Esophagus squamous epithelium (tissue), 5 donors: ENCODE results near the gene IGF1. TPM values are rescaled to one million over a fixed set of nuclear protein-coding genes. Genes with fewer than 3 reads are reported as not detected.

Experiments
- DNase-seq: peaks from one replicate; lab custom pipeline; 2025; lab: John Stamatoyannopoulos, UW
- H3K27ac ChIP-seq, 4 donors: fragments of 200-600 bp; sonication (generic); one replicate each; pipeline ENCODE4 v1.5.1; 2016 to 2019; ENCODE audit warnings: mild to moderate bottlenecking in 1 of 4
- H3K27me3 ChIP-seq, 4 donors: fragments of 200-600 bp; sonication (generic); 1 replicate in 3 of 4; 2 replicates in 1 of 4; pipeline versions ENCODE4 v1.5.1 to v1.6.0; 2017 to 2021; ENCODE audit warnings: antibody characterized with exemption in 1 of 4
- H3K36me3 ChIP-seq, 3 donors: fragments of 200-600 bp; sonication (generic); one replicate each; pipeline ENCODE4 v1.5.1; 2016 to 2019
- H3K4me1 ChIP-seq, 3 donors: fragments of 200-600 bp; sonication (generic); one replicate each; pipeline ENCODE4 v1.5.1; 2017 to 2019
- H3K4me3 ChIP-seq, 4 donors: fragments of 200-600 bp; sonication (generic); 1 replicate in 3 of 4; 2 replicates in 1 of 4; pipeline ENCODE4 v1.5.1; 2016 to 2019; ENCODE audit warnings: mild to moderate bottlenecking in 2 of 4, moderate library complexity in 1 of 4
- H3K9me3 ChIP-seq, 3 donors: fragments of 200-600 bp; sonication (generic); one replicate each; pipeline ENCODE4 v1.5.1; 2016 to 2019
- CTCF ChIP-seq, 6 experiments: fragments of 450-650 bp in 4 of 6; fragments of 200-600 bp in 2 of 6; sonication (generic) in 2 of 6; IDR thresholded peaks; one replicate each; pipeline ENCODE4 v1.5.1; 2016 to 2019; ENCODE audit warnings: antibody characterized with exemption in 6 of 6, mild to moderate bottlenecking in 4 of 6, moderate library complexity in 4 of 6
- POLR2A ChIP-seq, 4 donors: fragments of 450-650 bp; IDR thresholded peaks; one replicate each; pipeline ENCODE4 v1.6.1; 2017; ENCODE audit warnings: antibody characterized with exemption in 4 of 4, mild to moderate bottlenecking in 4 of 4, moderate library complexity in 3 of 4
- WGBS, 2 donors: methylation state at CpG; one replicate each; pipeline ENCODE4 v1.1.5; 2018; 5-methylcytosine and 5-hydroxymethylcytosine counted together
- intact Hi-C: fragments of 100-400 bp; cut with DNase I; formaldehyde crosslinking; loops from one replicate; pipeline ENCODE4 v1.15.0; 2022
- total RNA-seq, 4 donors: library from RNA; depleted of rRNA; stranded (reverse); fragments of >200 nt; gene quantifications; one replicate each; pipeline ENCODE4 v1.1.0, GENCODE V29; 2016
- donor health status: DM: yes; HTN: yes; CAD: no.

IGF1 gene
- total RNA-seq, 4 donors from 2014 or later = 0.23 to 36.3 (median 5.6) TPM

GRCh38 chr12:102481705-102482425 lies 1.5 kb upstream of the IGF1 start:
- TF ChIP-seq CTCF (IDR thresholded peaks at IDR 0.05) (no peak), POLR2A (IDR thresholded peaks at IDR 0.05) (no peak)
- Histone ChIP-seq H3K27me3 (no peaks in the 10 kb centered on the region), H3K4me1 (peaks cover 0 to 45% (median 4%) of the 10 kb centered on the region in 3 donors), H3K9me3 (no peaks in the 10 kb centered on the region), H3K27ac (peak overlapping the region in 1 of 4 donors; percentile 9), H3K36me3 (no peaks in the 10 kb centered on the region), H3K4me3 (no peak overlapping the region)
- DNase-seq = no peak
- intact Hi-C loops = no loop called here

GRCh38 chr12:102479939-102480338 lies 424 bp downstream of the IGF1 start:
- no peak for DNase-seq
- intact Hi-C loops = no loop called here
- H3K27me3 ChIP-seq = no peaks in the 10 kb centered on the region
- peak overlapping the region in 3 of 4 donors; percentile 23 to 53 (median 31) for H3K4me3 ChIP-seq
- H3K4me1 ChIP-seq = peaks cover 4 to 53% (median 4%) of the 10 kb centered on the region in 3 donors
- H3K36me3 ChIP-seq = no peaks in the 10 kb centered on the region
- 37 to 54% methylated on average over 4 of the region's 4 CpGs for WGBS, 2 donors
- peak overlapping the region in 3 of 4 donors; percentile 1 to 51 (median 42) for H3K27ac ChIP-seq
- no peaks in the 10 kb centered on the region for H3K9me3 ChIP-seq
- TF ChIP-seq POLR2A (IDR thresholded peaks at IDR 0.05) = no peak
- no peak for TF ChIP-seq CTCF (IDR thresholded peaks at IDR 0.05)

- H3K27ac ChIP-seq = peak overlapping the region in 3 of 4 donors; percentile 1 to 68 (median 42)
- intact Hi-C loops = no loop called here
- WGBS, 2 donors = 15 to 16% methylated on average over 11 of the region's 11 CpGs
- H3K36me3 ChIP-seq = no peaks in the 10 kb centered on the region
- TF ChIP-seq CTCF (IDR thresholded peaks at IDR 0.05) = no peak
- no peak for TF ChIP-seq POLR2A (IDR thresholded peaks at IDR 0.05)
- H3K9me3 ChIP-seq = no peaks in the 10 kb centered on the region
- no peaks in the 10 kb centered on the region for H3K27me3 ChIP-seq
- peak overlapping the region in 3 of 4 donors; percentile 23 to 53 (median 31) for H3K4me3 ChIP-seq
- H3K4me1 ChIP-seq = peaks cover 4 to 55% (median 5%) of the 10 kb centered on the region in 3 donors
- no peak for DNase-seq
Observed at GRCh38 chr12:102479099-102479885, 1.1 kb downstream of the IGF1 start.

- no peak for DNase-seq
- Histone ChIP-seq H3K27ac (peak overlapping the region in 3 of 4 donors; percentile 1 to 68 (median 42)), H3K4me1 (peaks cover 4 to 52% (median 8%) of the 10 kb centered on the region in 3 donors), H3K27me3 (no peaks in the 10 kb centered on the region), H3K9me3 (no peaks in the 10 kb centered on the region), H3K4me3 (peak overlapping the region in 3 of 4 donors; percentile 23 to 53 (median 31)), H3K36me3 (no peaks in the 10 kb centered on the region)
- 27 to 29% methylated on average over 4 of the region's 4 CpGs for WGBS, 2 donors
- TF ChIP-seq CTCF (IDR thresholded peaks at IDR 0.05) (no peak), POLR2A (IDR thresholded peaks at IDR 0.05) (no peak)
- intact Hi-C loops = no loop called here
Observed at GRCh38 chr12:102478405-102479098, 1.8 kb downstream of the IGF1 start.
